Activated CD4-positive, alpha-beta T cell treated with anti-CD3 and anti-CD28 coated beads for 36 hours (primary cell): Measurements from ENCODE around the gene IRX2. TPM values are rescaled to one million over a fixed set of nuclear protein-coding genes. Genes with fewer than 3 reads are reported as not detected.

ENCODE experiments used
- ATAC-seq: fragments of 200-7000 bp; cut with Tn5 transposase; one replicate; pipeline ENCODE4 v1.10.0; 2021; ENCODE audit warnings: mild to moderate bottlenecking, moderate library complexity
- CTCF ChIA-PET: fragments of 350-600 bp; sonication (Branson Sonifier 250); formaldehyde crosslinking; loops from one replicate; lab custom pipeline; 2021; ENCODE audit warnings: antibody characterized with exemption; lab: Charles Lee
- POLR2A ChIA-PET: fragments of 350-600 bp; sonication (Branson Sonifier 250); formaldehyde crosslinking; loops from one replicate; lab custom pipeline; 2021; ENCODE audit warnings: antibody characterized with exemption, inconsistent platforms; lab: Charles Lee
- DNase-seq: peaks from one replicate; pipeline ENCODE4 v3.0.0-alpha.2; 2020
- H3K27ac Mint-ChIP-seq: one replicate; pipeline ENCODE4 v1.8.0; 2021; ENCODE audit warnings: mixed read lengths
- H3K27me3 Mint-ChIP-seq: one replicate; pipeline ENCODE4 v1.8.0; 2021; ENCODE audit warnings: mixed read lengths
- H3K36me3 Mint-ChIP-seq: one replicate; pipeline ENCODE4 v1.8.0; 2021; ENCODE audit warnings: low read depth, mixed read lengths
- H3K4me1 Mint-ChIP-seq: one replicate; pipeline ENCODE4 v1.8.0; 2021; ENCODE audit warnings: mixed read lengths
- H3K4me3 Mint-ChIP-seq: one replicate; pipeline ENCODE4 v1.8.0; 2021; ENCODE audit warnings: mild to moderate bottlenecking, moderate library complexity, mixed read lengths
- H3K9me3 Mint-ChIP-seq: one replicate; pipeline ENCODE4 v1.8.0; 2021; ENCODE audit warnings: low read depth, mixed read lengths
- intact Hi-C, 2 experiments: fragments of 100-400 bp; cut with DNase I in 1 of 2; cut with micrococcal nuclease in 1 of 2; formaldehyde crosslinking; loops; one replicate each; pipeline versions ENCODE4 v1.14.2 to v1.15.1; 2022 to 2024; cut with DNase I, micrococcal nuclease
- total RNA-seq, 2 experiments: library from RNA; stranded (reverse); gene quantifications; one replicate each; pipeline ENCODE4 v1.2.3, GENCODE V29; 2021

IRX2 gene
- total RNA-seq, 2 experiments from 2014 or later: not detected

GRCh38 chr5:2763533-2763794 lies 12.0 kb upstream of the IRX2 start:
- ChIA-PET CTCF (no interaction called here), POLR2A (no interaction called here)
- DNase-seq: no peak
- Mint-ChIP-seq H3K27ac (no peak overlapping the region), H3K4me1 (no peaks in the 10 kb centered on the region), H3K27me3 (peaks cover 13% of the 10 kb centered on the region), H3K4me3 (no peak overlapping the region), H3K9me3 (no peaks in the 10 kb centered on the region), H3K36me3 (no peaks in the 10 kb centered on the region)
- ATAC-seq: no peak
- intact Hi-C loops: no loop called here

DNA sequence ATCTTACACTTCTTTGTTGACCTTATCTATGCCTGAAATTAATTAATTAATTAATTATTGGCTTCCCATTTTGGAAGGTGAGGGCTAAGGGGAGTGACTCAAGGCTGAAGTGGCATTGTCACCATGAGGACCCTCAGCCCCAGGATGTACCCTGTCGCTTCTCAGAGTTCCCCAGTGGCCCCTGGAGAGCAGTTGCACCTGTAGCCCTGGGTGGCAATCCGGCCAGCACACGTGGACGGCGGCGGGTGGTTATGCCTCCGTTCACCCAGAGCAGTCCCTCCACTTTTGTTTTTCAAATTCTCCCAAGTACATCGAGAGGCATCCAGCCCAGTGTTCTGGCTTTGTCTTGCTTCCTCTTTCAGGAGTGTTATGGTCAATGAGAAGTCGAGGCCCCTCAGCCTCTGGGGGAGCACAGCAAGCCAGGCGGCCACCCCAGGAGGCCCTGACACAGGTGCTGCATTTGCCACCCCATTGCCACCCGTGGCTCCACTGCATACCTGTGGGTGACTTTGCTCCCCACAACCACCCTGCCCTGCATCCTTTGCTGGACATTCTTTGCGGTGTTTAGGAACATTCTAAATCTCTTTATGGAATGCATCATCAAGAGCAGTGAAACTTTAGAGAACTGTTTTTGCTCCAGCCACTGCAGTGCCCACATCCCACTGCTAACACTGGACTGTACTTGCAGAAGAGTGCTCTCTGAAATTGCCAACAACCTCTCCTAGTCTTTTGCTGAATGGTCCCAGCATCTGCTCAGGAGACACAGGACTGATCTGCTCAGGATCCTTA lies 11.5 kb upstream of the IRX2 start:
- Mint-ChIP-seq H3K4me1 (no peaks in the 10 kb centered on the region), H3K9me3 (no peaks in the 10 kb centered on the region), H3K4me3 (no peak overlapping the region), H3K27ac (no peak overlapping the region), H3K27me3 (peaks cover 15% of the 10 kb centered on the region), H3K36me3 (no peaks in the 10 kb centered on the region)
- POLR2A ChIA-PET: no interaction called here
- CTCF ChIA-PET: no interaction called here
- no peak for DNase-seq
- no peak for ATAC-seq
- intact Hi-C loops: no loop called here

DNA sequence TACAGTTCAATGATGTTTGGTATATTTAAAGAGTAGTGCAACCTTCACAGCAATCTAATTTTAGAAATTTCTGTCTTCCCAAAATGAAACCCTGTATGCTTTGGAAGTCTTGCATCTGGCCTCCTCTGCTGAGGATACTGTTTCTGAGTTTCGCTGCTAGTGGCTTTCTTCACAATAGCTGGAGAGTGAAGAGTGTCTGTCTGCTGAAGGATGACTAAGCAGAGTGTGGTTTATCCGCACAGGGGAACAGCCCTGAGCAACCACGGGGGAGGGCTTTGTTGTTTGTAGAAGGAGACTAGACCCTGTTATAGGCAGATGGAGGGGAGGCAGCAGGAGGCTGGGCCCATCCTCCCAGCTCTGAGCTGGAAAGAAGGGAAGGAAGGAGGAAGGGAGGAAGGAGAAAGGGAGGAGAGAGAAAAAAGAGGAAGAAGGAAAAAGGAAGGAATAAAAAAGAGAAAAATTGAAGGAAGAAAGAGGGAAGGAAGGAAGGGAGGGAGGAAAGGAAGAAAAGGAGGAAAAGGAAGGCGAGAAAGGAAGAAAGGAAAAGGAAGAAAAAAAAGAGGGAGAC lies 10.5 kb upstream of the IRX2 start:
- ATAC-seq (no peak), DNase-seq (no peak)
- no peak overlapping the region for H3K4me3 Mint-ChIP-seq
- no peak overlapping the region for H3K27ac Mint-ChIP-seq
- intact Hi-C loops: no loop called here
- H3K4me1 Mint-ChIP-seq: no peaks in the 10 kb centered on the region
- H3K9me3 Mint-ChIP-seq: no peaks in the 10 kb centered on the region
- peaks cover 23% of the 10 kb centered on the region for H3K27me3 Mint-ChIP-seq
- CTCF ChIA-PET: interaction anchor here (0.6 kb wide), 1 partner anchor 24 kb away, joined by 3 read pairs; no protein-coding TSS in a partner anchor
- H3K36me3 Mint-ChIP-seq: no peaks in the 10 kb centered on the region
- POLR2A ChIA-PET: no interaction called here

DNA sequence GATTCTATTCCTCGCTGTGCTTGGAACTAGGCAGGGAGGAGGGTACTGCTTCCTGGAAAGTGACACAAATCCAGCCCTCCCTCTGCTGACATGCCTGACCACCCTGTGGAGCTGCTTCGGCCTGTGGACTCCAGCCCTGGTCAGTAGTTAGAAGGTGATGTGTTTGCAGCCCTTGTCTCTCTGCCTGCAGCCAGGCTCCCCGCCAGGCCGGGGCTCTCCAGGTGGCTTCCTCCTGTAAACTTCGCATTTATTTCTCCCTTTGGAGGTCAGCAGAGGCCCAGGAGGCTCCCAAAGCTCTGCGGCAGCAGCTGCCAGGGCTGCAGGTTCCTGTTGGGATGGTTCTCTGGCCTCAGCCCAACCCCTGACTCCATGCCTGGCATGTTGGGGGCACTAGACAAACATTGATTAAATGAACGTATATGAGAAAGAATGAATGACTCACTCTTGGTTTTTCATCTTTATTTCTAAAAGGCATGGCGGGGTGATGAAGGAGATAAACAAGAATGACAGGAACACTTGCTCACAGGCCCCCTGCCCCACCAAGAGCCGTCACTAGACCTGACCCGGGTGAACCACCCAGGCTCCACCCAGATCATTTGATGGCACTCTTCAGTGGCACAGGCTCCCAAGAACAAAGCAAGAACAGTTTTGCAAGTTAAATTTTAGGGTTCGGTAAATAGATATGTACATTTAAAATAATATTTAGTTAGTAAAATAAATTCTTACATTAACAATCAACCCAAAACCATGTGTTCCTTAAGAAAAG lies 8.4 kb upstream of the IRX2 start:
- intact Hi-C loops: loop anchor here in 1 of 2 experiments (5.0 to 10.0 kb wide), 2 partner anchors 355 to 832 kb away; no protein-coding TSS in a partner anchor
- Mint-ChIP-seq H3K4me3 (no peak overlapping the region), H3K36me3 (no peaks in the 10 kb centered on the region), H3K9me3 (no peaks in the 10 kb centered on the region), H3K4me1 (peaks cover 11% of the 10 kb centered on the region), H3K27ac (no peak overlapping the region), H3K27me3 (peaks cover 38% of the 10 kb centered on the region)
- ChIA-PET POLR2A (no interaction called here), CTCF (no interaction called here)
- DNase-seq (no peak), ATAC-seq (no peak)

DNA sequence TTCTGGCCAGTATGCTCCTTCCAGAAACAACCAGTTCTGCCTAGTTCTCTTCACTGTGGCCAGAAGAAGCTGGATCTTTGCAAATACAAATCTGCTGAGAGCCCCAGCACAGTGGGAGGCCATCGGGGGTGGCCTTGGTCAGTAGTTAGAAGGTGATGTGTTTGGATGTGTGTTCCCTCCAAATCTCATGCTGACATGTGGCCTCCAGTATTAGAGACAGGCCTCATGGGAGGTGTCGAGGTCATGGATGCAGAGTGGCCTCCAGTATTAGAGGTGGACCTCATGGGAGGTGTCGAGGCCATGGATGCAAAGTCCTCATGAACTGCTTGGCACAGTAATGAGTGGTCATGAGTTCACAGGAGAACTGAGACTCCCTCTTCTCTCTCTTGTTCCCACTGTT lies 7.6 kb upstream of the IRX2 start:
- Mint-ChIP-seq H3K27ac (no peak overlapping the region), H3K9me3 (no peaks in the 10 kb centered on the region), H3K4me3 (no peak overlapping the region), H3K36me3 (no peaks in the 10 kb centered on the region), H3K27me3 (peaks cover 43% of the 10 kb centered on the region), H3K4me1 (peaks cover 14% of the 10 kb centered on the region)
- ATAC-seq (no peak), DNase-seq (no peak)
- CTCF ChIA-PET: no interaction called here
- POLR2A ChIA-PET: no interaction called here
- intact Hi-C loops: loop anchor here in 1 of 2 experiments (5.0 to 10.0 kb wide), 2 partner anchors 356 to 833 kb away; no protein-coding TSS in a partner anchor

DNA sequence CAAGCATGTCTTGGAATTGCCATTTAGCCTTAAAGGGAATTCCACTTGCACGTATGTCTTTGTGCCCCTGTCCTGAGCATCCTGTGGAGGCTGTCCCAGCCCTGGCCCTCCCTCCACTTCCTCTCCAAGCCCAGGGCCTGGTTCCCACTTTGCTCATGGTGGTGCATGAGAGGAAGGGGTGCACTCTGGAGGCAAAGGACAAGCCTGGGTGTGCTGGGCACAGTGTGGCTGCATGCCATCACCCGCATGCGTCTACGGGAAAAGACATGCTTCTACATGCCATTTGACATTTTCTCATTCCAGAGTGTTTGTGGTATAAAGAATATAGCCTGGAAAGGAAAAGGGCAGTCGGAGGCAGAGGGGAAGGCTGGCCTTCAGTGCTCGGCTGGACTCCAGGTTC lies 7.2 kb upstream of the IRX2 start:
- POLR2A ChIA-PET: no interaction called here
- intact Hi-C loops: loop anchor here in 1 of 2 experiments (5.0 to 10.0 kb wide), 2 partner anchors 356 to 834 kb away; no protein-coding TSS in a partner anchor
- DNase-seq: no peak
- peaks cover 42% of the 10 kb centered on the region for H3K27me3 Mint-ChIP-seq
- CTCF ChIA-PET: no interaction called here
- H3K4me1 Mint-ChIP-seq: peaks cover 15% of the 10 kb centered on the region
- no peak overlapping the region for H3K27ac Mint-ChIP-seq
- H3K9me3 Mint-ChIP-seq: no peaks in the 10 kb centered on the region
- ATAC-seq: no peak
- no peak overlapping the region for H3K4me3 Mint-ChIP-seq
- no peaks in the 10 kb centered on the region for H3K36me3 Mint-ChIP-seq

GRCh38 chr5:2757563-2758351 lies 6.3 kb upstream of the IRX2 start:
- no peaks in the 10 kb centered on the region for H3K36me3 Mint-ChIP-seq
- no peak for ATAC-seq
- ChIA-PET CTCF (no interaction called here), POLR2A (no interaction called here)
- no peak overlapping the region for H3K4me3 Mint-ChIP-seq
- H3K27ac Mint-ChIP-seq: no peak overlapping the region
- DNase-seq: no peak
- H3K9me3 Mint-ChIP-seq: no peaks in the 10 kb centered on the region
- H3K4me1 Mint-ChIP-seq: peaks cover 20% of the 10 kb centered on the region
- H3K27me3 Mint-ChIP-seq: peaks cover 51% of the 10 kb centered on the region
- intact Hi-C loops: loop anchor here (2.0 to 10.0 kb wide), 3 partner anchors 17 to 835 kb away; no protein-coding TSS in a partner anchor

GRCh38 chr5:2756211-2757152 lies 5.0 kb upstream of the IRX2 start:
- intact Hi-C loops: loop anchor here (2.0 to 10.0 kb wide), 3 partner anchors 16 to 836 kb away; no protein-coding TSS in a partner anchor
- no peak overlapping the region for H3K27ac Mint-ChIP-seq

GRCh38 chr5:2755681-2756171 lies 4.2 kb upstream of the IRX2 start:
- Mint-ChIP-seq H3K27me3 (peaks cover 52% of the 10 kb centered on the region), H3K9me3 (no peaks in the 10 kb centered on the region), H3K27ac (no peak overlapping the region), H3K4me3 (peak overlapping the region; percentile 32), H3K4me1 (peaks cover 20% of the 10 kb centered on the region), H3K36me3 (no peaks in the 10 kb centered on the region)
- ChIA-PET CTCF (no interaction called here), POLR2A (no interaction called here)
- intact Hi-C loops: loop anchor here (2.0 to 10.0 kb wide), 4 partner anchors 15 to 843 kb away; no protein-coding TSS in a partner anchor
- ATAC-seq (no peak), DNase-seq (no peak)

More at GRCh38 chr5:2756211-2757152, 5.0 kb upstream of the IRX2 start:
- no peaks in the 10 kb centered on the region for H3K36me3 Mint-ChIP-seq
- ChIA-PET CTCF (no interaction called here), POLR2A (no interaction called here)
- no peak for DNase-seq
- ATAC-seq: no peak
- no peaks in the 10 kb centered on the region for H3K9me3 Mint-ChIP-seq
- peaks cover 52% of the 10 kb centered on the region for H3K27me3 Mint-ChIP-seq
- peaks cover 20% of the 10 kb centered on the region for H3K4me1 Mint-ChIP-seq
- no peak overlapping the region for H3K4me3 Mint-ChIP-seq

DNA sequence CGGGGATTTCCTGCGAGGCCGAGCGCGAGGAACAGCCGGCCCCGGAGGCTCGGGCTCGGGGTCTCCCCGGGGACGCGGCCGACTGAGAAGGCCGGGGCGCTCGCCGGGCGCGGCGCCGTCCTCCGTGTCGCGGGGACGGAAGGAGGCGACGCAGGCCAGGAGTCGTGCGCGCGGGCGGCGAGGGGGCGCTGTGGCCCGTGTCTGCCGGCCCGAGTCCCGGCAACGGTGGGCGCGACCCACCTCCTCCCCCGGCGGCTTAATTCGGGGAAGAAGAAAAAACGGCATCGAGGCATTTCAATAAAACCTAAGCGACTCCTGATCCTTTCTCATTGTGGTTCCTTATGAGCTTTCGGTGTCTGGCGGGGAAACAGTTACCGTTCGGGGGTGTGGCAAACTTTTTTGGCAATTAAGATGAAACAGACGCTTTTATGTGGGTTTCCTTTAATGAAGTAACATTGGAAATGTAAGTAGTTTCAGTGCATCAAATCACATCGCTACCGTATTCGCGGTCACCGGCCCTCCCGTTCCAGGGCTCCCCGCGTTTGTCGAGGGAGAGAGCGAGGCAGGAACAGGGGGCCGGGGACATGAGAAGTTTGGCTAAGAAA lies 3.7 kb upstream of the IRX2 start:
- ATAC-seq (no peak), DNase-seq (no peak)
- no peaks in the 10 kb centered on the region for H3K9me3 Mint-ChIP-seq
- POLR2A ChIA-PET: no interaction called here
- H3K27ac Mint-ChIP-seq: no peak overlapping the region
- peaks cover 52% of the 10 kb centered on the region for H3K27me3 Mint-ChIP-seq
- CTCF ChIA-PET: no interaction called here
- intact Hi-C loops: loop anchor here (2.0 to 10.0 kb wide), 4 partner anchors 14 to 844 kb away; no protein-coding TSS in a partner anchor
- H3K36me3 Mint-ChIP-seq: no peaks in the 10 kb centered on the region
- H3K4me3 Mint-ChIP-seq: peak overlapping the region; percentile 32
- H3K4me1 Mint-ChIP-seq: peaks cover 20% of the 10 kb centered on the region
